WTC11 (cell line): ENCODE results near the gene LRRC14B.

Source experiments
- ETV6 ChIP-seq: sonication (generic); formaldehyde crosslinking; IDR thresholded peaks from 2 replicates; pipeline ENCODE4 v1.8.1; 2022; ENCODE audit warnings: mild to moderate bottlenecking, missing genetic modification reagents
- IRF2 ChIP-seq: sonication (generic); formaldehyde crosslinking; IDR thresholded peaks from 2 replicates; pipeline ENCODE4 v1.8.0; 2022; ENCODE audit warnings: low read depth, missing genetic modification reagents, borderline replicate concordance
- SP1 ChIP-seq: sonication (generic); formaldehyde crosslinking; conservative IDR thresholded peaks from 2 replicates; pipeline ENCODE4 v1.8.1; 2022; ENCODE audit warnings: missing genetic modification reagents
- STAT6 ChIP-seq: sonication (generic); formaldehyde crosslinking; conservative IDR thresholded peaks from 2 replicates; pipeline ENCODE4 v1.8.1; 2023; ENCODE audit warnings: mild to moderate bottlenecking, low read depth, missing genetic modification reagents, moderate library complexity
- ZNF416 ChIP-seq: fragments of 250-450 bp; sonication (Bioruptor Pico); IDR thresholded peaks from 2 replicates; pipeline ENCODE4 v1.9.0; 2021; ENCODE audit warnings: mild to moderate bottlenecking, inconsistent platforms
- TF ChIP-seq, protein P1 (sequence below): fragments of 200-600 bp; IDR thresholded peaks from 2 replicates; pipeline ENCODE4 v1.8.0; 2022; ENCODE audit warnings: antibody characterized with exemption
- TF ChIP-seq, protein P2 (sequence below): sonication (generic); formaldehyde crosslinking; IDR thresholded peaks from 2 replicates; pipeline ENCODE4 v1.8.0; 2022; ENCODE audit warnings: mild to moderate bottlenecking, missing genetic modification reagents

GRCh38 chr5:189976-190365 is 1.3 kb upstream of the LRRC14B start:
- TF ChIP-seq STAT6 (no peak), IRF2 (CRISPR knock-in tag) (no peak), ZNF416 (no peak), ETV6 (no peak), SP1 (CRISPR knock-in tag) (no peak)
- TF ChIP-seq, protein P1, sequence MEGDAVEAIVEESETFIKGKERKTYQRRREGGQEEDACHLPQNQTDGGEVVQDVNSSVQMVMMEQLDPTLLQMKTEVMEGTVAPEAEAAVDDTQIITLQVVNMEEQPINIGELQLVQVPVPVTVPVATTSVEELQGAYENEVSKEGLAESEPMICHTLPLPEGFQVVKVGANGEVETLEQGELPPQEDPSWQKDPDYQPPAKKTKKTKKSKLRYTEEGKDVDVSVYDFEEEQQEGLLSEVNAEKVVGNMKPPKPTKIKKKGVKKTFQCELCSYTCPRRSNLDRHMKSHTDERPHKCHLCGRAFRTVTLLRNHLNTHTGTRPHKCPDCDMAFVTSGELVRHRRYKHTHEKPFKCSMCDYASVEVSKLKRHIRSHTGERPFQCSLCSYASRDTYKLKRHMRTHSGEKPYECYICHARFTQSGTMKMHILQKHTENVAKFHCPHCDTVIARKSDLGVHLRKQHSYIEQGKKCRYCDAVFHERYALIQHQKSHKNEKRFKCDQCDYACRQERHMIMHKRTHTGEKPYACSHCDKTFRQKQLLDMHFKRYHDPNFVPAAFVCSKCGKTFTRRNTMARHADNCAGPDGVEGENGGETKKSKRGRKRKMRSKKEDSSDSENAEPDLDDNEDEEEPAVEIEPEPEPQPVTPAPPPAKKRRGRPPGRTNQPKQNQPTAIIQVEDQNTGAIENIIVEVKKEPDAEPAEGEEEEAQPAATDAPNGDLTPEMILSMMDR, result no peak
- TF ChIP-seq, protein P2, sequence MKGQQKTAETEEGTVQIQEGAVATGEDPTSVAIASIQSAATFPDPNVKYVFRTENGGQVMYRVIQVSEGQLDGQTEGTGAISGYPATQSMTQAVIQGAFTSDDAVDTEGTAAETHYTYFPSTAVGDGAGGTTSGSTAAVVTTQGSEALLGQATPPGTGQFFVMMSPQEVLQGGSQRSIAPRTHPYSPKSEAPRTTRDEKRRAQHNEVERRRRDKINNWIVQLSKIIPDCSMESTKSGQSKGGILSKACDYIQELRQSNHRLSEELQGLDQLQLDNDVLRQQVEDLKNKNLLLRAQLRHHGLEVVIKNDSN (CRISPR knock-in tag), result no peak
